PFSK-1 (cell line): ENCODE measurements around the gene GRID1.

Experiments
- FOXP2 ChIP-seq: optimal IDR thresholded peaks from 2 replicates; pipeline ENCODE3; 2011; ENCODE audit warnings: borderline replicate concordance, control low read depth, inconsistent platforms; ENCODE audit not compliant: insufficient read depth; ENCODE audit errors: extremely low read length, extremely low read depth
- POLR2AphosphoS5 ChIP-seq: IDR thresholded peaks from 2 replicates; pipeline ENCODE4 v1.6.1; 2012; ENCODE audit warnings: low read depth, mild to moderate bottlenecking, control low read depth, low read length, moderate library complexity
- REST ChIP-seq, 2 experiments: IDR thresholded peaks; 2 replicates each; pipeline versions ENCODE4 v1.6.1 to v1.8.0; 2011 to 2012; ENCODE audit warnings: low read depth in 2 of 2, low read length in 2 of 2, control low read depth in 1 of 2, inconsistent platforms in 1 of 2, mild to moderate bottlenecking in 1 of 2, moderate library complexity in 1 of 2; ENCODE audit not compliant: insufficient read depth in 1 of 2
- SIN3A ChIP-seq: IDR thresholded peaks from 2 replicates; pipeline ENCODE4 v1.6.1; 2012; ENCODE audit warnings: mild to moderate bottlenecking, low read length, moderate library complexity, borderline replicate concordance; ENCODE audit not compliant: insufficient read depth
- TAF1 ChIP-seq: IDR thresholded peaks from 2 replicates; pipeline ENCODE4 v1.6.1; 2012; ENCODE audit warnings: low read length, control low read depth, borderline replicate concordance; ENCODE audit not compliant: insufficient read depth

GRID1 gene

GRCh38 chr10:85795460-85795859 is 571.1 kb downstream of the GRID1 start:
- no peak for TF ChIP-seq REST (IDR thresholded peaks at IDR 0.05; ENCODE audit: insufficient read depth in 1 of 2, low read depth in 2 of 2, low read length in 2 of 2)
- no peak for TF ChIP-seq TAF1
- TF ChIP-seq SIN3A: no peak
- TF ChIP-seq POLR2AphosphoS5: no peak
- TF ChIP-seq FOXP2: no peak

GRCh38 chr10:85794553-85794952 is 572.0 kb downstream of the GRID1 start:
- TF ChIP-seq SIN3A (no peak), POLR2AphosphoS5 (no peak), FOXP2 (no peak), REST (IDR thresholded peaks at IDR 0.05; ENCODE audit: insufficient read depth in 1 of 2, low read depth in 2 of 2, low read length in 2 of 2) (no peak), TAF1 (no peak)

- TF ChIP-seq REST (IDR thresholded peaks at IDR 0.05; ENCODE audit: insufficient read depth in 1 of 2, low read depth in 2 of 2, low read length in 2 of 2) (no peak), POLR2AphosphoS5 (no peak), TAF1 (no peak), FOXP2 (no peak), SIN3A (no peak)
These were observed 574.1 kb downstream of the GRID1 start for GRCh38 chr10:85792533-85792858.

- no peak for TF ChIP-seq SIN3A
These were observed 574.6 kb downstream of the GRID1 start for GRCh38 chr10:85791818-85792532.

GRCh38 chr10:85789982-85790789 is 576.4 kb downstream of the GRID1 start:
- TF ChIP-seq SIN3A (no peak), TAF1 (no peak), REST (IDR thresholded peaks at IDR 0.05; ENCODE audit: insufficient read depth in 1 of 2, low read depth in 2 of 2, low read length in 2 of 2) (no peak), FOXP2 (no peak), POLR2AphosphoS5 (no peak)
